ENCODE results near the gene CARD11.

DNA sequence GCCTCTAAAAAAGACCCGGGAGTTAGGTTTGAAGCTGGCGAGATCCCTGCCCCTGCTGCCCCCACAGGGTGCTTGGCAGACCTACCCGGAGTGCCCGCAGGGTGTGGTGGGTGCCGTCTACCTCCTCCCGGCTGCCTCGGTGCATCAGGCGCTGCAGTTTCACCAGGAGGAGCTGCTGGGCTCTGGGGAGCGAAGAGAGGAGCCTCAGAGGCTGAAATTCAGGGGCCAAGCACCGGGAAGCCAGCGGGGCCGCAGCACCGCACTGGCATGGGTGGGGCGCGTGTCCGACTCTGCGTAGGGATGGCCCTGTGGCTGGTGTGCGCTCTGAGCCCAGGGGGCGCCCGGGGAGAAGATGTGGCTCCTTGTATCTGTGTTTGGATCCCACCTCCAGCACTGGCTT is 125.3 kb downstream of the CARD11 start:
- TF ChIP-seq, protein P1, sequence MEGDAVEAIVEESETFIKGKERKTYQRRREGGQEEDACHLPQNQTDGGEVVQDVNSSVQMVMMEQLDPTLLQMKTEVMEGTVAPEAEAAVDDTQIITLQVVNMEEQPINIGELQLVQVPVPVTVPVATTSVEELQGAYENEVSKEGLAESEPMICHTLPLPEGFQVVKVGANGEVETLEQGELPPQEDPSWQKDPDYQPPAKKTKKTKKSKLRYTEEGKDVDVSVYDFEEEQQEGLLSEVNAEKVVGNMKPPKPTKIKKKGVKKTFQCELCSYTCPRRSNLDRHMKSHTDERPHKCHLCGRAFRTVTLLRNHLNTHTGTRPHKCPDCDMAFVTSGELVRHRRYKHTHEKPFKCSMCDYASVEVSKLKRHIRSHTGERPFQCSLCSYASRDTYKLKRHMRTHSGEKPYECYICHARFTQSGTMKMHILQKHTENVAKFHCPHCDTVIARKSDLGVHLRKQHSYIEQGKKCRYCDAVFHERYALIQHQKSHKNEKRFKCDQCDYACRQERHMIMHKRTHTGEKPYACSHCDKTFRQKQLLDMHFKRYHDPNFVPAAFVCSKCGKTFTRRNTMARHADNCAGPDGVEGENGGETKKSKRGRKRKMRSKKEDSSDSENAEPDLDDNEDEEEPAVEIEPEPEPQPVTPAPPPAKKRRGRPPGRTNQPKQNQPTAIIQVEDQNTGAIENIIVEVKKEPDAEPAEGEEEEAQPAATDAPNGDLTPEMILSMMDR (conservative IDR thresholded peaks at IDR 0.05 in 1 of 2, IDR thresholded peaks at IDR 0.05 in 1 of 2; ENCODE audit: extremely low read depth in 1 of 2, insufficient read depth in 1 of 2, low read depth in 1 of 2, low read length in 2 of 2), result no peak
- TF ChIP-seq EZH2 (IDR thresholded peaks at IDR 0.05; ENCODE audit: borderline replicate concordance, low read length), result no peak
